ENCODE results near the gene CDHR3. TPM values are rescaled to one million over a fixed set of nuclear protein-coding genes. Genes with fewer than 3 reads are reported as not detected.
"Not testable (repeated sequence)": the region's sequence is repeated elsewhere in the genome, so short reads cannot be mapped to it uniquely, and the experiment has no call there.

The CDHR3 gene
- total RNA-seq, 2 donors from 2014 or later: 0.71 to 2.2 TPM

- H3K4me3 Mint-ChIP-seq: no peak overlapping the region
- no peaks in the 10 kb centered on the region for H3K4me1 Mint-ChIP-seq
- H3K27ac Mint-ChIP-seq: no peak overlapping the region
- H3K36me3 Mint-ChIP-seq (ENCODE audit: low read depth): no peaks in the 10 kb centered on the region
- no peak for ATAC-seq (replicated peaks)
- H3K27me3 Mint-ChIP-seq: no peaks in the 10 kb centered on the region
- H3K9me3 Mint-ChIP-seq: no peaks in the 10 kb centered on the region
Observed at GRCh38 chr7:105999256-105999655, 36.2 kb downstream of the CDHR3 start.

GRCh38 chr7:106001196-106001595, 38.1 kb downstream of the CDHR3 start:
- no peak for ATAC-seq (replicated peaks)
- no peak overlapping the region for H3K27ac Mint-ChIP-seq
- H3K4me3 Mint-ChIP-seq: no peak overlapping the region
- no peaks in the 10 kb centered on the region for H3K36me3 Mint-ChIP-seq (ENCODE audit: low read depth)
- H3K9me3 Mint-ChIP-seq: no peaks in the 10 kb centered on the region
- no peaks in the 10 kb centered on the region for H3K4me1 Mint-ChIP-seq
- no peaks in the 10 kb centered on the region for H3K27me3 Mint-ChIP-seq

GRCh38 chr7:106001886-106002285, 38.8 kb downstream of the CDHR3 start:
- Mint-ChIP-seq H3K27ac (no peak overlapping the region), H3K27me3 (no peaks in the 10 kb centered on the region), H3K4me3 (no peak overlapping the region), H3K36me3 (ENCODE audit: low read depth) (no peaks in the 10 kb centered on the region), H3K4me1 (no peaks in the 10 kb centered on the region), H3K9me3 (no peaks in the 10 kb centered on the region)
- no peak for ATAC-seq (replicated peaks)

- no peak overlapping the region for H3K27ac Mint-ChIP-seq
- H3K4me1 Mint-ChIP-seq: no peaks in the 10 kb centered on the region
- H3K27me3 Mint-ChIP-seq: no peaks in the 10 kb centered on the region
- no peaks in the 10 kb centered on the region for H3K36me3 Mint-ChIP-seq (ENCODE audit: low read depth)
- H3K9me3 Mint-ChIP-seq: peaks cover 4% of the 10 kb centered on the region
- no peak overlapping the region for H3K4me3 Mint-ChIP-seq
- ATAC-seq (replicated peaks): no peak
Observed at GRCh38 chr7:106003525-106004064, 40.5 kb downstream of the CDHR3 start.

GRCh38 chr7:106006906-106007305, 43.8 kb downstream of the CDHR3 start:
- Mint-ChIP-seq H3K4me1 (peaks cover 12% of the 10 kb centered on the region), H3K9me3 (peaks cover 4% of the 10 kb centered on the region), H3K27ac (no peak overlapping the region), H3K27me3 (no peaks in the 10 kb centered on the region), H3K36me3 (ENCODE audit: low read depth) (no peaks in the 10 kb centered on the region), H3K4me3 (no peak overlapping the region)
- no peak for ATAC-seq (replicated peaks)

GRCh38 chr7:106007796-106008195, 44.7 kb downstream of the CDHR3 start:
- not testable (repeated sequence) for ATAC-seq (replicated peaks); H3K27ac Mint-ChIP-seq; H3K9me3 Mint-ChIP-seq; H3K36me3 Mint-ChIP-seq (ENCODE audit: low read depth); H3K4me3 Mint-ChIP-seq; H3K27me3 Mint-ChIP-seq
- peaks cover 16% of the 10 kb centered on the region for H3K4me1 Mint-ChIP-seq

- peak overlapping the region; percentile 33 for H3K4me3 Mint-ChIP-seq
- no peak overlapping the region for H3K27ac Mint-ChIP-seq
- H3K9me3 Mint-ChIP-seq: peaks cover 4% of the 10 kb centered on the region
- peak; percentile 99 for ATAC-seq (replicated peaks)
- peaks cover 3% of the 10 kb centered on the region for H3K27me3 Mint-ChIP-seq
- no peaks in the 10 kb centered on the region for H3K36me3 Mint-ChIP-seq (ENCODE audit: low read depth)
- peaks cover 16% of the 10 kb centered on the region for H3K4me1 Mint-ChIP-seq
Observed at GRCh38 chr7:106009503-106010226, 46.6 kb downstream of the CDHR3 start.

GRCh38 chr7:106010331-106010730, 47.3 kb downstream of the CDHR3 start:
- H3K9me3 Mint-ChIP-seq: peaks cover 4% of the 10 kb centered on the region
- ATAC-seq (replicated peaks): no peak
- no peak overlapping the region for H3K27ac Mint-ChIP-seq
- H3K4me3 Mint-ChIP-seq: no peak overlapping the region
- H3K27me3 Mint-ChIP-seq: peaks cover 3% of the 10 kb centered on the region
- no peaks in the 10 kb centered on the region for H3K36me3 Mint-ChIP-seq (ENCODE audit: low read depth)
- H3K4me1 Mint-ChIP-seq: peaks cover 16% of the 10 kb centered on the region

GRCh38 chr7:106010866-106011265, 47.8 kb downstream of the CDHR3 start:
- H3K27me3 Mint-ChIP-seq: peaks cover 3% of the 10 kb centered on the region
- H3K4me3 Mint-ChIP-seq: no peak overlapping the region
- peaks cover 4% of the 10 kb centered on the region for H3K9me3 Mint-ChIP-seq
- H3K36me3 Mint-ChIP-seq (ENCODE audit: low read depth): no peaks in the 10 kb centered on the region
- H3K4me1 Mint-ChIP-seq: peaks cover 16% of the 10 kb centered on the region
- no peak for ATAC-seq (replicated peaks)
- H3K27ac Mint-ChIP-seq: no peak overlapping the region

- Mint-ChIP-seq H3K9me3 (peaks cover 4% of the 10 kb centered on the region), H3K4me3 (no peak overlapping the region), H3K27me3 (peaks cover 3% of the 10 kb centered on the region), H3K36me3 (ENCODE audit: low read depth) (no peaks in the 10 kb centered on the region), H3K4me1 (peaks cover 16% of the 10 kb centered on the region), H3K27ac (no peak overlapping the region)
- no peak for ATAC-seq (replicated peaks)
Observed at GRCh38 chr7:106012184-106012583, 49.1 kb downstream of the CDHR3 start.

GRCh38 chr7:106012935-106013439, 49.9 kb downstream of the CDHR3 start:
- Mint-ChIP-seq H3K27ac (no peak overlapping the region), H3K36me3 (ENCODE audit: low read depth) (no peaks in the 10 kb centered on the region), H3K4me3 (no peak overlapping the region), H3K27me3 (peaks cover 3% of the 10 kb centered on the region), H3K4me1 (peaks cover 16% of the 10 kb centered on the region), H3K9me3 (no peaks in the 10 kb centered on the region)
- no peak for ATAC-seq (replicated peaks)

- no peak overlapping the region for H3K4me3 Mint-ChIP-seq
- H3K9me3 Mint-ChIP-seq: no peaks in the 10 kb centered on the region
- H3K36me3 Mint-ChIP-seq (ENCODE audit: low read depth): no peaks in the 10 kb centered on the region
- ATAC-seq (replicated peaks): no peak
- H3K27me3 Mint-ChIP-seq: peaks cover 3% of the 10 kb centered on the region
- peaks cover 5% of the 10 kb centered on the region for H3K4me1 Mint-ChIP-seq
- no peak overlapping the region for H3K27ac Mint-ChIP-seq
Observed at GRCh38 chr7:106015381-106016218, 52.5 kb downstream of the CDHR3 start.

GRCh38 chr7:106016331-106016730, 53.3 kb downstream of the CDHR3 start:
- Mint-ChIP-seq H3K36me3 (ENCODE audit: low read depth) (no peaks in the 10 kb centered on the region), H3K4me1 (peaks cover 9% of the 10 kb centered on the region), H3K27me3 (peaks cover 3% of the 10 kb centered on the region), H3K9me3 (no peaks in the 10 kb centered on the region), H3K27ac (no peak overlapping the region), H3K4me3 (no peak overlapping the region)
- no peak for ATAC-seq (replicated peaks)

GRCh38 chr7:106017657-106018056, 54.6 kb downstream of the CDHR3 start:
- no peaks in the 10 kb centered on the region for H3K36me3 Mint-ChIP-seq (ENCODE audit: low read depth)
- no peak for ATAC-seq (replicated peaks)
- no peaks in the 10 kb centered on the region for H3K27me3 Mint-ChIP-seq
- no peaks in the 10 kb centered on the region for H3K9me3 Mint-ChIP-seq
- peaks cover 18% of the 10 kb centered on the region for H3K4me1 Mint-ChIP-seq
- H3K4me3 Mint-ChIP-seq: no peak overlapping the region
- no peak overlapping the region for H3K27ac Mint-ChIP-seq
